Measurements from ENCODE around the gene COX6A1. TPM values are rescaled to one million over a fixed set of nuclear protein-coding genes. Genes with fewer than 3 reads are reported as not detected.

COX6A1 gene
- total and polyA plus RNA-seq, 2 of the 13 experiments (the other 11 are each of a cell fraction or from before 2014, with no cell fraction given): 542 to 673 TPM

GRCh38 chr12:120465756-120466155, 27.8 kb downstream of the COX6A1 start:
- TF ChIP-seq AGO1 (IDR thresholded peaks at IDR 0.05; ENCODE audit: low read depth, low read length, poor library complexity, severe bottlenecking) (no peak), ZNF850 (CRISPR knock-in tag; conservative IDR thresholded peaks at IDR 0.05) (no peak)
- TF ChIP-seq, protein P1, sequence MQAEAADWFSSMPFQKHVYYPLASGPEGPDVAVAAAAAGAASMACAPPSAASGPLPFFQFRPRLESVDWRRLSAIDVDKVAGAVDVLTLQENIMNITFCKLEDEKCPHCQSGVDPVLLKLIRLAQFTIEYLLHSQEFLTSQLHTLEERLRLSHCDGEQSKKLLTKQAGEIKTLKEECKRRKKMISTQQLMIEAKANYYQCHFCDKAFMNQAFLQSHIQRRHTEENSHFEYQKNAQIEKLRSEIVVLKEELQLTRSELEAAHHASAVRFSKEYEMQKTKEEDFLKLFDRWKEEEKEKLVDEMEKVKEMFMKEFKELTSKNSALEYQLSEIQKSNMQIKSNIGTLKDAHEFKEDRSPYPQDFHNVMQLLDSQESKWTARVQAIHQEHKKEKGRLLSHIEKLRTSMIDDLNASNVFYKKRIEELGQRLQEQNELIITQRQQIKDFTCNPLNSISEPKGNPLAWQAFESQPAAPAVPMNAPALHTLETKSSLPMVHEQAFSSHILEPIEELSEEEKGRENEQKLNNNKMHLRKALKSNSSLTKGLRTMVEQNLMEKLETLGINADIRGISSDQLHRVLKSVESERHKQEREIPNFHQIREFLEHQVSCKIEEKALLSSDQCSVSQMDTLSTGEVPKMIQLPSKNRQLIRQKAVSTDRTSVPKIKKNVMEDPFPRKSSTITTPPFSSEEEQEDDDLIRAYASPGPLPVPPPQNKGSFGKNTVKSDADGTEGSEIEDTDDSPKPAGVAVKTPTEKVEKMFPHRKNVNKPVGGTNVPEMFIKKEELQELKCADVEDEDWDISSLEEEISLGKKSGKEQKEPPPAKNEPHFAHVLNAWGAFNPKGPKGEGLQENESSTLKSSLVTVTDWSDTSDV (CRISPR knock-in tag; IDR thresholded peaks at IDR 0.05): no peak
- DNase-seq (ENCODE audit: low spot score): no peak
- no TSS peak for BruUV-seq (replicated peaks)
- Histone ChIP-seq H3K9ac (ENCODE audit: insufficient read depth, low read depth, low read length) (no peak overlapping the region), H3K4me2 (ENCODE audit: low read depth, low read length) (no peak overlapping the region), H3K9me3 (ENCODE audit: low read length) (no peaks in the 10 kb centered on the region), H3K36me3 (replicated peaks in 1 of 2; ENCODE audit: control insufficient read depth in 1 of 2, insufficient read depth in 2 of 2, low read length in 2 of 2) (peaks cover 18 to 56% of the 10 kb centered on the region in 2 experiments), H3K27me3 (ENCODE audit: control insufficient read depth in 1 of 2, insufficient read depth in 2 of 2, low read length in 2 of 2) (no peaks in the 10 kb centered on the region; a peak in 1 of 5 replicates), H3K27ac (ENCODE audit: extremely low read length, insufficient read depth, low read length) (no peak overlapping the region), H3K4me1 (ENCODE audit: insufficient read depth, low read length) (peaks cover 29% of the 10 kb centered on the region), H4K20me1 (ENCODE audit: insufficient read depth, low read length) (peaks cover 30% of the 10 kb centered on the region), H3K4me3 (replicated peaks in 1 of 3; ENCODE audit: insufficient read depth in 1 of 3, low read depth in 2 of 3, low read length in 3 of 3) (no peak overlapping the region), H2AFZ (ENCODE audit: low read length) (no peak overlapping the region), H3K79me2 (ENCODE audit: insufficient read depth, low read length) (peaks cover 40% of the 10 kb centered on the region)
- in situ Hi-C loops (cut with HindIII; ENCODE audit: extremely low pct_ligation_motif_present, low pct_unique_long_range_greater_than_20kb): no loop called here
- no peak for FAIRE-seq
- no peak for ATAC-seq
- ChIA-PET CTCF (ENCODE audit: low intra/inter-chr PET ratio, low total read pairs) (interaction anchor here (0.9 kb wide), 1 partner anchor 109 kb away, joined by 3 read pairs; no protein-coding TSS in a partner anchor), POLR2A (interaction anchor here (1.7 to 1.9 kb wide), 2 partner anchors 8 to 9 kb away, joined by 6 read pairs; no protein-coding TSS in a partner anchor)
- WGBS (ENCODE audit: low lambda C conversion rate): 79% methylated on average over 5 of the region's 5 CpGs
- intact Hi-C loops (cut with micrococcal nuclease; ENCODE audit: unreplicated experiment): loop anchor here (2.0 kb wide), 1 partner anchor 27 kb away; the partner anchor contains the start of gene COX6A1

Data from HepG2 (cell line).